Keratinocyte (primary cell): ENCODE measurements around the gene IGF2BP2. TPM values are rescaled to one million over a fixed set of nuclear protein-coding genes. Genes with fewer than 3 reads are reported as not detected.
"Not testable (repeated sequence)": the region's sequence is repeated elsewhere in the genome, so short reads cannot be mapped to it uniquely, and the experiment has no call there.

Experiments
- DNase-seq: peaks from one replicate; pipeline ENCODE4 v3.0.0-alpha.2; 2011; ENCODE audit warnings: low read depth, missing footprints, low spot score
- FAIRE-seq: peaks from 2 replicates; lab custom pipeline; 2011; peaks lifted over from hg19 to GRCh38; lab: Jason Lieb, UNC
- H2AFZ ChIP-seq: 2 replicates; pipeline ENCODE4 v1.6.0; 2012; ENCODE audit warnings: low read length, control low read depth, inconsistent platforms; ENCODE audit not compliant: control insufficient read depth
- H3K27ac ChIP-seq: 2 replicates; pipeline ENCODE4 v1.5.1; 2011; ENCODE audit warnings: low read length; ENCODE audit not compliant: control insufficient read depth, insufficient read depth
- H3K27me3 ChIP-seq: 3 replicates; pipeline ENCODE4 v1.6.0; 2011; ENCODE audit warnings: low read length; ENCODE audit not compliant: control insufficient read depth, insufficient read depth; ENCODE audit errors: extremely low read depth
- H3K36me3 ChIP-seq, 2 experiments: 2 replicates in 1 of 2; 3 replicates in 1 of 2; pipeline ENCODE4 v1.5.1; 2011; ENCODE audit warnings: low read length in 2 of 2, mild to moderate bottlenecking in 1 of 2; ENCODE audit not compliant: control insufficient read depth in 2 of 2, insufficient read depth in 2 of 2; ENCODE audit errors: extremely low read depth in 1 of 2
- H3K4me1 ChIP-seq: 3 replicates; pipeline ENCODE4 v1.5.1; 2011; ENCODE audit warnings: low read length; ENCODE audit not compliant: control insufficient read depth, insufficient read depth; ENCODE audit errors: extremely low read depth
- H3K4me2 ChIP-seq: 3 replicates; pipeline ENCODE4 v1.6.0; 2011; ENCODE audit warnings: low read depth, low read length; ENCODE audit not compliant: control insufficient read depth, insufficient read depth; ENCODE audit errors: extremely low read depth
- H3K4me3 ChIP-seq, 3 experiments: fragments of 200-600 bp in 1 of 3; sonication (generic) in 1 of 3; 2 replicates in 2 of 3; 3 replicates in 1 of 3; pipeline ENCODE4 v1.5.1; 2011 to 2016; ENCODE audit warnings: low read length in 3 of 3, mild to moderate bottlenecking in 3 of 3, control low read depth in 2 of 3, inconsistent platforms in 1 of 3, low read depth in 1 of 3, mixed read lengths in 1 of 3, mixed run types in 1 of 3, moderate library complexity in 1 of 3; ENCODE audit not compliant: control insufficient read depth in 2 of 3, insufficient read depth in 2 of 3; ENCODE audit errors: extremely low read depth in 1 of 3
- H3K79me2 ChIP-seq: 2 replicates; pipeline ENCODE4 v1.6.0; 2012; ENCODE audit warnings: low read length; ENCODE audit not compliant: control insufficient read depth, insufficient read depth
- H3K9ac ChIP-seq: 3 replicates; pipeline ENCODE4 v1.6.0; 2011; ENCODE audit warnings: low read length; ENCODE audit not compliant: control insufficient read depth, insufficient read depth; ENCODE audit errors: extremely low read depth
- H3K9me1 ChIP-seq: 3 replicates; pipeline ENCODE4 v1.6.0; 2011; ENCODE audit warnings: low read length; ENCODE audit not compliant: control insufficient read depth, insufficient read depth; ENCODE audit errors: extremely low read depth
- H3K9me3 ChIP-seq: 2 replicates; pipeline ENCODE4 v1.5.1; 2012; ENCODE audit warnings: low read depth, low read length; ENCODE audit not compliant: control insufficient read depth
- H4K20me1 ChIP-seq: 3 replicates; pipeline ENCODE4 v1.6.0; 2011; ENCODE audit warnings: low read length; ENCODE audit not compliant: control insufficient read depth, insufficient read depth; ENCODE audit errors: extremely low read depth
- CTCF ChIP-seq, 3 experiments: IDR thresholded peaks in 1 of 3; conservative IDR thresholded peaks in 1 of 3; optimal IDR thresholded peaks in 1 of 3; 2 replicates in 2 of 3; 3 replicates in 1 of 3; pipeline versions ENCODE3 to v1.5.1; 2011; ENCODE audit warnings: low read length in 3 of 3, mild to moderate bottlenecking in 3 of 3, moderate library complexity in 2 of 3, control low read depth in 1 of 3, inconsistent platforms in 1 of 3; ENCODE audit not compliant: insufficient read depth in 2 of 3; ENCODE audit errors: extremely low read depth in 1 of 3
- EZH2 ChIP-seq: IDR thresholded peaks from one replicate; pipeline ENCODE4 v1.6.1; 2012; ENCODE audit warnings: inconsistent platforms, mild to moderate bottlenecking, low read length, moderate library complexity
- dilution Hi-C: fragments of 300-500 bp; cut with MboI; formaldehyde crosslinking; loops from one replicate; pipeline ENCODE4 v1.7.0; 2020; ENCODE audit warnings: low sequenced_read_pairs; ENCODE audit not compliant: extremely low pct_ligation_motif_present
- polyA plus RNA-seq, 5 experiments: library from polyadenylated mRNA; depleted of rRNA in 3 of 5; stranded (reverse) in 3 of 5; stranded (forward) in 1 of 5; unstranded in 1 of 5; fragments of >200 nt; gene quantifications; 1 replicate in 1 of 5; 2 replicates in 3 of 5; 3 replicates in 1 of 5; pipeline versions ENCODE4 v1.2.1 to v1.2.3, GENCODE V29; 2011 to 2012; ENCODE audit warnings: missing spikeins in 2 of 5, low read depth in 1 of 5, low replicate concordance in 1 of 5

The IGF2BP2 gene
- polyA plus RNA-seq, 1 donor (not counting 4 experiments of a cell fraction or from before 2014, with no cell fraction given): 21.2 TPM

- no peak for DNase-seq
- TF ChIP-seq EZH2: no peak
- TF ChIP-seq CTCF (optimal IDR thresholded peaks at IDR 0.05 in 1 of 3, IDR thresholded peaks at IDR 0.05 in 1 of 3, conservative IDR thresholded peaks at IDR 0.05 in 1 of 3; ENCODE audit: extremely low read depth in 1 of 3, insufficient read depth in 2 of 3, low read length in 3 of 3): no peak
- dilution Hi-C loops: no loop called here
- H3K4me2 ChIP-seq: peak overlapping the region; percentile 65
- no peaks in the 10 kb centered on the region for H3K9me3 ChIP-seq
- H4K20me1 ChIP-seq: peaks cover 11% of the 10 kb centered on the region
- no peak for FAIRE-seq
- peaks cover 36% of the 10 kb centered on the region for H3K4me1 ChIP-seq
- H3K4me3 ChIP-seq: peak overlapping the region in 1 of 3 experiments; percentile 37
- H3K27ac ChIP-seq: peak overlapping the region; percentile 16
- H3K9me1 ChIP-seq: peaks cover 3% of the 10 kb centered on the region
- H3K27me3 ChIP-seq: no peaks in the 10 kb centered on the region
- peaks cover 97% of the 10 kb centered on the region for H3K79me2 ChIP-seq
- H2AFZ ChIP-seq: no peak overlapping the region
- H3K36me3 ChIP-seq: peaks cover 6 to 11% of the 10 kb centered on the region in 2 experiments
- H3K9ac ChIP-seq: no peak overlapping the region
Measured at GRCh38 chr3:185813205-185813604, 11.6 kb downstream of the IGF2BP2 start.

GRCh38 chr3:185807445-185808068, 17.3 kb downstream of the IGF2BP2 start:
- H3K27me3 ChIP-seq: no peaks in the 10 kb centered on the region
- no peak overlapping the region for H3K27ac ChIP-seq
- H3K36me3 ChIP-seq: peaks cover 2 to 6% of the 10 kb centered on the region in 2 experiments
- TF ChIP-seq EZH2 (no peak), CTCF (optimal IDR thresholded peaks at IDR 0.05 in 1 of 3, IDR thresholded peaks at IDR 0.05 in 1 of 3, conservative IDR thresholded peaks at IDR 0.05 in 1 of 3; ENCODE audit: extremely low read depth in 1 of 3, insufficient read depth in 2 of 3, low read length in 3 of 3) (no peak)
- H3K9me1 ChIP-seq: no peaks in the 10 kb centered on the region
- DNase-seq (peak; percentile 84), FAIRE-seq (peak; percentile 92)
- no peak overlapping the region for H2AFZ ChIP-seq
- H4K20me1 ChIP-seq: peaks cover 14% of the 10 kb centered on the region
- dilution Hi-C loops: no loop called here
- no peak overlapping the region for H3K9ac ChIP-seq
- H3K79me2 ChIP-seq: peaks cover 95% of the 10 kb centered on the region
- no peaks in the 10 kb centered on the region for H3K4me1 ChIP-seq
- no peak overlapping the region for H3K4me2 ChIP-seq
- H3K4me3 ChIP-seq: no peak overlapping the region
- no peaks in the 10 kb centered on the region for H3K9me3 ChIP-seq

- H2AFZ ChIP-seq, H3K27ac ChIP-seq, H3K4me3 ChIP-seq, H3K27me3 ChIP-seq, DNase-seq, H3K36me3 ChIP-seq, dilution Hi-C loops, H3K4me2 ChIP-seq, FAIRE-seq, H3K9ac ChIP-seq, H3K9me3 ChIP-seq, H3K9me1 ChIP-seq: not testable (repeated sequence)
- Histone ChIP-seq H3K4me1 (peaks cover 39% of the 10 kb centered on the region), H3K79me2 (peaks cover 94% of the 10 kb centered on the region), H4K20me1 (peaks cover 28% of the 10 kb centered on the region)
Measured at GRCh38 chr3:185798831-185799110, 26.1 kb downstream of the IGF2BP2 start.
